ENCODE measurements around the gene UACA. TPM values are rescaled to one million over a fixed set of nuclear protein-coding genes. Genes with fewer than 3 reads are reported as not detected.

The UACA gene
- total RNA-seq, 4 donors from 2014 or later: 83.2 to 154 (median 107) TPM

- TF ChIP-seq CTCF (IDR thresholded peaks at IDR 0.05; ENCODE audit: low read depth): no peak
Measured at GRCh38 chr15:70712271-70712670, 51.1 kb downstream of the UACA start.

GRCh38 chr15:70710714-70711113 is 52.6 kb downstream of the UACA start:
- no peak for TF ChIP-seq CTCF (IDR thresholded peaks at IDR 0.05; ENCODE audit: low read depth)

- no peak for TF ChIP-seq CTCF (IDR thresholded peaks at IDR 0.05; ENCODE audit: low read depth)
Measured at GRCh38 chr15:70708839-70709238, 54.5 kb downstream of the UACA start.

GRCh38 chr15:70707686-70708300 is 55.6 kb downstream of the UACA start:
- no peak for TF ChIP-seq CTCF (IDR thresholded peaks at IDR 0.05; ENCODE audit: low read depth)

GRCh38 chr15:70704731-70705130 is 58.6 kb downstream of the UACA start:
- no peak for TF ChIP-seq CTCF (IDR thresholded peaks at IDR 0.05; ENCODE audit: low read depth)

GRCh38 chr15:70704166-70704565 is 59.2 kb downstream of the UACA start:
- TF ChIP-seq CTCF (IDR thresholded peaks at IDR 0.05; ENCODE audit: low read depth): no peak

- no peak for TF ChIP-seq CTCF (IDR thresholded peaks at IDR 0.05; ENCODE audit: low read depth)
Measured at GRCh38 chr15:70703096-70703878, 60.1 kb downstream of the UACA start.
